ENCODE results near the gene RASSF10.

GRCh38 chr11:12993626-12994025 lies 15.5 kb upstream of the RASSF10 start:
- TF ChIP-seq CTCF (IDR thresholded peaks at IDR 0.05; ENCODE audit: poor library complexity) (no peak), EZH2 (IDR thresholded peaks at IDR 0.05; ENCODE audit: borderline replicate concordance) (no peak), EZH2phosphoT487 (IDR thresholded peaks at IDR 0.05; ENCODE audit: low read depth, severe bottlenecking, unreplicated experiment) (no peak)
